ENCODE data around the gene CPLX1.
"Not testable (repeated sequence)": the region's sequence is repeated elsewhere in the genome, so short reads cannot be mapped to it uniquely, and the experiment has no call there.

The CPLX1 gene

GRCh38 chr4:749698-750666 is 75.9 kb downstream of the CPLX1 start:
- DNase-seq, result no peak

- no peak for DNase-seq
These were observed 77.5 kb downstream of the CPLX1 start for GRCh38 chr4:748461-748860.

- DNase-seq, result no peak
These were observed 78.3 kb downstream of the CPLX1 start for GRCh38 chr4:747546-748170.

- no peak for DNase-seq
These were observed 81.6 kb downstream of the CPLX1 start for GRCh38 chr4:744212-744841.

GRCh38 chr4:743463-744211 is 82.3 kb downstream of the CPLX1 start:
- DNase-seq, result no peak

- peak; percentile 72 for DNase-seq
These were observed 83.1 kb downstream of the CPLX1 start for GRCh38 chr4:742742-743311.

GRCh38 chr4:742096-742741 is 83.7 kb downstream of the CPLX1 start:
- DNase-seq, result no peak

GRCh38 chr4:740656-741282 is 85.2 kb downstream of the CPLX1 start:
- no peak for DNase-seq

- DNase-seq, result no peak
These were observed 85.9 kb downstream of the CPLX1 start for GRCh38 chr4:740011-740410.

- DNase-seq, result no peak
These were observed 86.4 kb downstream of the CPLX1 start for GRCh38 chr4:739569-739968.

- DNase-seq, result no peak
These were observed 87.1 kb downstream of the CPLX1 start for GRCh38 chr4:738781-739280.

GRCh38 chr4:736561-736960 is 89.4 kb downstream of the CPLX1 start:
- DNase-seq, result not testable (repeated sequence)

- DNase-seq, result no peak
These were observed 90.3 kb downstream of the CPLX1 start for GRCh38 chr4:735583-735982.

All from activated T-cell treated with anti-CD3 and anti-CD28 coated beads for 4 hours (primary cell).